Karpas-422 (cell line): ENCODE data around the gene MDN1. TPM values are rescaled to one million over a fixed set of nuclear protein-coding genes. Genes with fewer than 3 reads are reported as not detected.

ENCODE experiments used
- DNase-seq: peaks from one replicate; pipeline ENCODE4 v3.0.0-alpha.2; 2015
- H2AFZ ChIP-seq: fragments of 200-600 bp; sonication (generic); 2 replicates; pipeline ENCODE4 v1.6.1; 2014; ENCODE audit warnings: antibody characterized with exemption, low read length, mixed read lengths
- H3K27ac ChIP-seq: fragments of 200-600 bp; sonication (generic); 2 replicates; pipeline ENCODE4 v1.5.1; 2014; ENCODE audit warnings: mild to moderate bottlenecking, low read length, moderate library complexity
- H3K27me3 ChIP-seq: fragments of 200-600 bp; sonication (generic); 2 replicates; pipeline ENCODE4 v1.6.1; 2014; ENCODE audit warnings: low read length, mixed read lengths
- H3K36me3 ChIP-seq: fragments of 200-600 bp; sonication (generic); 2 replicates; pipeline ENCODE4 v1.6.1; 2014; ENCODE audit warnings: low read length, mixed read lengths; ENCODE audit not compliant: insufficient read depth
- H3K4me1 ChIP-seq: fragments of 200-600 bp; sonication (generic); 2 replicates; pipeline ENCODE4 v1.6.1; 2014; ENCODE audit warnings: mild to moderate bottlenecking, low read length, mixed read lengths
- H3K4me2 ChIP-seq: fragments of 200-600 bp; sonication (generic); 2 replicates; pipeline ENCODE4 v1.6.1; 2014; ENCODE audit warnings: low read length, low read depth, mild to moderate bottlenecking; ENCODE audit not compliant: poor library complexity, severe bottlenecking
- H3K4me3 ChIP-seq: fragments of 200-600 bp; sonication (generic); 2 replicates; pipeline ENCODE4 v1.5.1; 2014; ENCODE audit warnings: mild to moderate bottlenecking, antibody characterized with exemption, low read length, mixed read lengths
- H3K79me2 ChIP-seq: fragments of 200-600 bp; sonication (generic); 2 replicates; pipeline ENCODE4 v1.6.1; 2014; ENCODE audit warnings: mild to moderate bottlenecking, low read length, mixed read lengths
- H3K9ac ChIP-seq: fragments of 200-600 bp; sonication (generic); 2 replicates; pipeline ENCODE4 v1.6.0; 2014; ENCODE audit warnings: low read length
- H3K9me2 ChIP-seq: fragments of 200-600 bp; sonication (generic), shearing (Covaris generic); replicated peaks from 2 replicates; pipeline ENCODE4 v1.6.0; 2014; ENCODE audit warnings: mild to moderate bottlenecking, low read length, moderate library complexity; ENCODE audit not compliant: insufficient read depth
- H3K9me3 ChIP-seq: fragments of 300-700, 200-600 bp; sonication (generic); 2 replicates; pipeline ENCODE4 v1.6.1; 2014; ENCODE audit warnings: low read length, mixed read lengths
- H4K20me1 ChIP-seq: fragments of 200-600 bp; sonication (generic); 2 replicates; pipeline ENCODE4 v1.6.1; 2014; ENCODE audit warnings: mild to moderate bottlenecking, antibody characterized with exemption, low read length, low read depth; ENCODE audit not compliant: insufficient read depth
- total RNA-seq: library from RNA; depleted of rRNA; stranded (reverse); fragments of >200 nt; shearing (Covaris generic); gene quantifications from 2 replicates; pipeline ENCODE4 v1.2.3, GENCODE V29; 2014; ENCODE audit warnings: low replicate concordance

MDN1 gene
- total RNA-seq, 1 experiment from 2014 or later, result 42.0 TPM

DNA sequence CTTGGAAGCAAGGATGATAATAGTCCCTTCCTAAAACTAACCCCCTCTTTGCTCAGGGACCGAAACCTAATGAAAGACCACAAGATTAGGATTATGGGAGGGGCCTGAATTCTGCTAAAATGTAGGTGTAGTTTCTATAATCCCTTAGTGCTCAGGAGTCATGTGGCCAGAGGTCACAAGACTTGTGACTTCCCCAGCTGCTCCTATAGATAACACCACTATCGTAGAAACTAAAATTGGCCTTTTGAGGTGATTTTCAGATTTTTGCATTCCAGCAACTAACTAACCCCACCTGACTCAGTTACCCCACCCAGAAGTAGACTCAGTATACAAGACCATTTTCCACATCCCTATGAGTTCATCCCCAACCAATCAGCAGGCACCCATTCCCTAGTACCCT is 42.1 kb downstream of the MDN1 start:
- H3K27me3 ChIP-seq, result no peaks in the 10 kb centered on the region
- H3K4me3 ChIP-seq, result no peak overlapping the region
- peaks cover 9% of the 10 kb centered on the region; the same call in 1 of the 2 replicates for H3K79me2 ChIP-seq
- no peaks in the 10 kb centered on the region for H3K4me1 ChIP-seq
- H4K20me1 ChIP-seq, result no peaks in the 10 kb centered on the region
- no peaks in the 10 kb centered on the region for H3K9me3 ChIP-seq
- H3K9me2 ChIP-seq, result no peaks in the 10 kb centered on the region
- H3K27ac ChIP-seq, result no peak overlapping the region
- no peak for DNase-seq
- H2AFZ ChIP-seq, result no peak overlapping the region
- no peak overlapping the region for H3K9ac ChIP-seq
- H3K4me2 ChIP-seq, result no peak overlapping the region
- H3K36me3 ChIP-seq, result peaks cover 50% of the 10 kb centered on the region

DNA sequence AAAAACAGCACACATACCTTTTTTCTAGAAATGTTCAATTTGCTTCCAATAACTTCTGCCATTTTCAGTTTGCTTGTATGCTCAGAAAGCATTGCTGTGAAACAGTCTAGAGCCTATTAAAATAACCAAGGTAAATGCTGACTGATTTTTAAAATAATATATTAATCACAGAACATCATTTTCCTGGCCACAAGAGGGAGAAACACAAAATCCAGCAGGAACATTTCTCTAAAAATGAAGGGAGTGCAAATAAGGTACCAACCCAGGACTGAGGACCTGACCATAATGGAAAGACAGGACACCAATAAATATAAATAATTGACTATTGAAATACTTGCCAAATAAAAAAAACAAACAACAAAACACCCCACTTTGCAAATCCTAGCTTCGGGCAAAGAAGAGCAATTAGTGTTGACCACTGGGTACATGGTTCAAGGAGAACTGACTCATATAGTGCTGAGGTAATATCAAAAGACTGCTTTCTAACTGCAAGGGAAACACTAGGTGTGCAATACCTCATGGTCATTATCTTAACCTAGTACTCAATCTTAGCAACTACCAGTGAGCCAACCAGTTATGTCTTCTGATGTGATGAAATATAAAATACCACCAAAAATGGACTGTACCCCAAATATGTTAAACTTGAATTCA is 42.9 kb downstream of the MDN1 start:
- Histone ChIP-seq H3K27ac (no peak overlapping the region), H3K9ac (no peak overlapping the region), H3K27me3 (no peaks in the 10 kb centered on the region), H3K4me2 (no peak overlapping the region), H4K20me1 (no peaks in the 10 kb centered on the region), H3K4me1 (no peaks in the 10 kb centered on the region), H3K9me3 (no peaks in the 10 kb centered on the region), H2AFZ (no peak overlapping the region), H3K9me2 (no peaks in the 10 kb centered on the region), H3K4me3 (no peak overlapping the region), H3K79me2 (peaks cover 9% of the 10 kb centered on the region; the same call in 1 of the 2 replicates), H3K36me3 (peaks cover 52% of the 10 kb centered on the region)
- DNase-seq, result no peak

DNA sequence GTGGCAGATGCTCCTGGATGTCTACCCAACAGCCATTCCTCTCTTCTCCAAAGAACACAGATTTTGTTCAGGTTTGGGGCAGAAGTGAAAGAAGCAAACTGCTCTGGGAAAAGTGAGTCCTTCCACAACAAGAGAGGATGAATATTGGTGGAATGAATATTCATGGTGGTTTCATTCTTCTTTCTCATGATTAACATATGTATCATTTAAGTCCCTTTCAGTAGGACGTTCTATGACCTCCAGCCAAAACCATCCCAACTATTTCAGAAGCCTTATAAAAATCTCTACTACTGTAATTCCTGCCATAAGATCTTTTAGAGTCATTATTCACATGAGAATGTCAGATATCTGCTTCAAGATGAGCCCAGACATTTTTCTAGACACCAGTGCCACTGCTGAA is 44.4 kb downstream of the MDN1 start:
- Histone ChIP-seq H3K4me2 (no peak overlapping the region), H2AFZ (no peak overlapping the region), H3K9ac (no peak overlapping the region), H3K27me3 (no peaks in the 10 kb centered on the region), H4K20me1 (no peaks in the 10 kb centered on the region), H3K27ac (no peak overlapping the region), H3K9me3 (no peaks in the 10 kb centered on the region), H3K4me3 (no peak overlapping the region), H3K36me3 (peaks cover 54% of the 10 kb centered on the region), H3K79me2 (peaks cover 6% of the 10 kb centered on the region; the same call in 1 of the 2 replicates), H3K9me2 (no peaks in the 10 kb centered on the region), H3K4me1 (no peaks in the 10 kb centered on the region)
- no peak for DNase-seq

DNA sequence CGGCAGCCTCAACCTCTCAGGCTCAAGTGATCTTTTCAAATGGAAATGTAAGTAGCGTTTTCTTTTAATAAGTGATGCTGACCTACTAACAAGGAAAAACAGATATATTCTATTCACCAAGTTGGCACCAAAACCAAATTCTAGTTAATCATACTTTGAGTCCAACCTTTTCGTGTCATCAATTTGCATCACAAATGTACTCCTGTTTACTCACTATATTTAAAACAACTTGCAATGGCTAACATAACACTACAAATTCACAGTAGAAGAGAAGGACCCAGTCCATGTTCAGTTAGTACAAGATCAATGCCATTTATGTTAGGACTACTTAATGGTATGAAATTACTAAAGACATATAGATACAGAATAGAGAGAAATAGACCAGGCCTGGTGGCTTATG is 50.0 kb downstream of the MDN1 start:
- H3K79me2 ChIP-seq, result no peaks in the 10 kb centered on the region
- no peak overlapping the region for H3K4me2 ChIP-seq
- H3K27ac ChIP-seq, result no peak overlapping the region
- no peak overlapping the region for H2AFZ ChIP-seq
- no peaks in the 10 kb centered on the region for H3K27me3 ChIP-seq
- no peak overlapping the region for H3K4me3 ChIP-seq
- no peaks in the 10 kb centered on the region for H3K4me1 ChIP-seq
- H4K20me1 ChIP-seq, result no peaks in the 10 kb centered on the region
- H3K9ac ChIP-seq, result no peak overlapping the region
- no peak for DNase-seq
- peaks cover 48% of the 10 kb centered on the region; the same call in 1 of the 2 replicates for H3K36me3 ChIP-seq
- no peaks in the 10 kb centered on the region for H3K9me2 ChIP-seq
- no peaks in the 10 kb centered on the region for H3K9me3 ChIP-seq

DNA sequence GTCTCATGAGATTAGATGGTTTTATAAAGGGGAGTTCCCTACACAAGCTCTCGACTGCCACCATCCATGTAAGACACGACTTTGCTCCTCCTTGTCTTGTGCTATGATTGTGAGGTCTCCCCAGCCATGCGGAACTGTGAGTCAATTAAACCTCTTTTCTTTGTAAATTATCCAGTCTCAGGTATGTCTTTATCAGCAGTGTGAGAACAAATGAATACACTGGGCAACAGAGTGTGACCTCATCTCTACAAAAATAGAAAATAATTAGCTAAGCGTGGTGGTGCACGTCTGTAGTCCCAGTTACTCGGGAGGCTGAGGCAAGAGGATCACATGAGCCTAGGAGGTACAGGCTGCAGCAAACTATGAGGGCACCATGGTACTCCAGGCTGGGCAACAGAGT is 51.3 kb downstream of the MDN1 start:
- Histone ChIP-seq H3K27me3 (no peaks in the 10 kb centered on the region), H3K4me2 (no peak overlapping the region), H3K36me3 (peaks cover 42% of the 10 kb centered on the region; the same call in 1 of the 2 replicates), H3K9ac (no peak overlapping the region), H3K4me3 (no peak overlapping the region), H3K9me3 (no peaks in the 10 kb centered on the region), H3K27ac (no peak overlapping the region), H3K4me1 (no peaks in the 10 kb centered on the region), H2AFZ (no peak overlapping the region), H3K79me2 (no peaks in the 10 kb centered on the region), H4K20me1 (no peaks in the 10 kb centered on the region), H3K9me2 (no peaks in the 10 kb centered on the region)
- no peak for DNase-seq

DNA sequence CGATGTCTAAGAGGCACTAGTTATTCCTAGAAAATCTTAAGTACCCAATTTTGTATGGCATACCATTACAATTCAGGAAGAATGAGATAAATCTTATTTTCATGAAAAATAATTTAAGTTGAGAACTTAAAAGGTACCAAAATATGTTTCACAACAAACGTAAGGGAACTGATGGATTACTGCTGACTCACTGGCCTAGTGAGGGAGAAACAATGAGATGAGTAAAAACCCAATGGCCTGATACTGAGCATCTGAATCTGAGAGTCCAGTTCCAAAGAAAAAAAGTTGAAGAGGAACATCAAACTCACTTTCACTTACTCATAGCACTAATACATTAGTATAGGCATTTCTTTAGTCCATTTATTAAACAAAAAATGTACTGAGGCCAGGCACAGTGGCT is 56.0 kb downstream of the MDN1 start:
- H3K9me3 ChIP-seq, result no peaks in the 10 kb centered on the region
- no peaks in the 10 kb centered on the region for H3K4me1 ChIP-seq

DNA sequence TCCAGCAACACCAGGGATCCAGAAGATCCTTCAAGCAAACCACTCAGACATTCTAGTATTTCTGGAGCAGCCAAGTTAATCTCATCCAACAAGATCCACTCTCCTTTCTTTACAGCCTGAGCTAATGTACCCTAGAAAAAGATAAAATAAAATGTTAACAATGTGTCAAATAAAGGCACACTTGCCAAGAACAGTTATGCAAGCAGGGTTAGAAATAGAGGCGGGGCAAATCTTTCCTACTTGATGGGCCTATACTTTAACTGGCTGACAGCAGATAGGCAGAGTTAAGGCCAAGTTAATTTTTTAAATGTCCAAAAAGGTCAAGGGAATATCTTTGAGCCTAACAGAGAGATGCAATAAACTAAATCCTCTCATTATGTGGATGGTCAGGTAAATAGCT is 60.8 kb downstream of the MDN1 start:
- Histone ChIP-seq H3K4me1 (no peaks in the 10 kb centered on the region), H3K4me2 (no peak overlapping the region), H3K9me3 (no peaks in the 10 kb centered on the region), H4K20me1 (peaks cover 2% of the 10 kb centered on the region; the same call in 1 of the 2 replicates), H3K79me2 (peaks cover 4% of the 10 kb centered on the region; the same call in 1 of the 2 replicates), H3K4me3 (no peak overlapping the region), H2AFZ (no peak overlapping the region), H3K27ac (no peak overlapping the region), H3K36me3 (peaks cover 52% of the 10 kb centered on the region; the same call in 1 of the 2 replicates), H3K9me2 (no peaks in the 10 kb centered on the region), H3K9ac (no peak overlapping the region), H3K27me3 (no peaks in the 10 kb centered on the region)
- no peak for DNase-seq

More for the DNA sequence above, 56.0 kb downstream of the MDN1 start:
- no peak overlapping the region for H2AFZ ChIP-seq
- no peaks in the 10 kb centered on the region for H3K27me3 ChIP-seq
- H3K4me3 ChIP-seq, result no peak overlapping the region
- peaks cover 2% of the 10 kb centered on the region; the same call in 1 of the 2 replicates for H4K20me1 ChIP-seq
- H3K79me2 ChIP-seq, result peaks cover 4% of the 10 kb centered on the region; the same call in 1 of the 2 replicates
- no peak overlapping the region for H3K9ac ChIP-seq
- H3K9me2 ChIP-seq, result no peaks in the 10 kb centered on the region
- no peak overlapping the region for H3K4me2 ChIP-seq
- no peak overlapping the region for H3K27ac ChIP-seq
- peaks cover 20% of the 10 kb centered on the region; the same call in 1 of the 2 replicates for H3K36me3 ChIP-seq
- no peak for DNase-seq

DNA sequence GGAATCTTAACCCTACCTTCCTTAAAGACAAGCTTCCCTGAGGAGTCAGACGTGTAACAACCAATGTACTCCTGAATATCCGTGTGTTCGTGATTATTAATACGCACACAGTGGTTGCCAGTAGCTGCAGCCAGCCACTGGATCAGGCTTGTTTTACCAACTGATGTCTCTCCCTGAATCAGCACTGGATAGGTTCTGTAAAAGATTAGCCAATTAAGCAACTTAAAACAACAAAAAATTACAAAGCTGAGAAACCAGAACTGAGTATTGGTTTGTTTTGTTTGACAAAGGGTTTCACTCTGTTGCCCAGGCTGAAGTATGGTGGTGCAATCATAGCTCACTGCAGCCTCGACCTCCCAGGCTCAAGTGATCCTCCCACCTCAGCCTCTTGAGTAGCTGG is 69.3 kb downstream of the MDN1 start:
- no peak overlapping the region for H3K9ac ChIP-seq
- H3K9me2 ChIP-seq, result no peaks in the 10 kb centered on the region
- peaks cover 3% of the 10 kb centered on the region; the same call in 1 of the 2 replicates for H3K79me2 ChIP-seq
- no peak overlapping the region for H3K27ac ChIP-seq
- no peak overlapping the region for H3K4me3 ChIP-seq
- DNase-seq, result no peak
- no peak overlapping the region for H3K4me2 ChIP-seq
- H2AFZ ChIP-seq, result no peak overlapping the region
- peaks cover 67% of the 10 kb centered on the region for H3K36me3 ChIP-seq
- no peaks in the 10 kb centered on the region for H3K9me3 ChIP-seq
- H4K20me1 ChIP-seq, result 0 out of 2 replicates have a peak, but pooled peaks cover 5% of the 10 kb centered on the region
- no peaks in the 10 kb centered on the region for H3K4me1 ChIP-seq
- no peaks in the 10 kb centered on the region for H3K27me3 ChIP-seq
